Left lung (tissue), 10 donors: ENCODE data around the gene MARF1. TPM values are rescaled to one million over a fixed set of nuclear protein-coding genes. Genes with fewer than 3 reads are reported as not detected.

Experiments used
- ATAC-seq: fragments of 200-7000 bp; cut with Tn5 transposase; one replicate; pipeline ENCODE4 v1.9.1; 2020; ENCODE audit warnings: moderate library complexity
- DNase-seq, 4 donors: peaks; one replicate each; pipeline ENCODE4 v3.0.0-alpha.2; 2013 to 2020
- H3K27ac ChIP-seq, 2 donors: fragments of 200-600 bp; sonication (generic) in 1 of 2; one replicate each; pipeline versions ENCODE4 v1.5.0 to v1.8.0; 2020 to 2021
- H3K27me3 ChIP-seq, 2 donors: fragments of 200-600 bp; sonication (generic) in 1 of 2; one replicate each; pipeline versions ENCODE4 v1.5.0 to v1.8.0; 2020 to 2021
- H3K36me3 ChIP-seq, 2 donors: fragments of 200-600 bp; sonication (generic) in 1 of 2; one replicate each; pipeline versions ENCODE4 v1.5.0 to v1.8.0; 2020 to 2021
- H3K4me1 ChIP-seq, 2 donors: fragments of 200-600 bp; one replicate each; pipeline ENCODE4 v1.8.0; 2021
- H3K4me3 ChIP-seq, 2 donors: fragments of 200-600 bp; sonication (generic) in 1 of 2; one replicate each; pipeline versions ENCODE4 v1.5.0 to v1.8.0; 2020 to 2021; ENCODE audit warnings: mild to moderate bottlenecking in 1 of 2
- H3K9me3 ChIP-seq, 2 donors: fragments of 200-600 bp; sonication (generic) in 1 of 2; one replicate each; pipeline versions ENCODE4 v1.5.0 to v1.8.0; 2020 to 2021
- CTCF ChIP-seq, 2 donors: fragments of 200-600 bp; sonication (generic) in 1 of 2; IDR thresholded peaks; one replicate each; pipeline versions ENCODE4 v1.5.0 to v1.8.0; 2021; ENCODE audit warnings: antibody characterized with exemption in 2 of 2
- intact Hi-C, 2 donors: fragments of 100-400 bp; cut with DNase I; formaldehyde crosslinking; loops; one replicate each; pipeline versions ENCODE4 v1.11.2 to v1.14.2; 2022
- polyA plus RNA-seq, 6 donors: library from polyadenylated mRNA; unstranded; fragments of 120-200 nt; gene quantifications; one replicate each; pipeline ENCODE4 v1.2.1, GENCODE V29; 2013; ENCODE audit not compliant: insufficient read length in 6 of 6
- total RNA-seq, 2 donors: library from RNA; stranded (reverse); fragmentation: NEBNext Ultra II Directional; extraction: Animal tissue kit (Norgen Biotek cat#: 25700); gene quantifications; one replicate each; pipeline ENCODE4 v1.2.1, GENCODE V29; 2021
- donor health status: DM: no; HTN: yes; CAD: no.
- donor health status: DM: no; HTN: no; CAD: no.

MARF1 gene
- total and polyA plus RNA-seq, 8 donors, result 60.1 to 86.1 (median 71.0) TPM

- intact Hi-C loops, result no loop called here
- H3K36me3 ChIP-seq, result no peaks in the 10 kb centered on the region
- no peaks in the 10 kb centered on the region for H3K27me3 ChIP-seq
- no peak overlapping the region for H3K27ac ChIP-seq
- TF ChIP-seq CTCF (IDR thresholded peaks at IDR 0.05), result no peak
- H3K9me3 ChIP-seq, result no peaks in the 10 kb centered on the region
- peaks cover 0 to under 1% of the 10 kb centered on the region in 2 donors for H3K4me1 ChIP-seq
- H3K4me3 ChIP-seq, result no peak overlapping the region
- DNase-seq (no peak), ATAC-seq (no peak)
Measured at GRCh38 chr16:15566095-15566494, 76.9 kb downstream of the MARF1 start.

- no peak overlapping the region for H3K27ac ChIP-seq
- no peaks in the 10 kb centered on the region for H3K9me3 ChIP-seq
- DNase-seq (no peak), ATAC-seq (no peak)
- no peak overlapping the region for H3K4me3 ChIP-seq
- intact Hi-C loops, result no loop called here
- H3K4me1 ChIP-seq, result no peaks in the 10 kb centered on the region
- no peaks in the 10 kb centered on the region for H3K36me3 ChIP-seq
- no peaks in the 10 kb centered on the region for H3K27me3 ChIP-seq
- no peak for TF ChIP-seq CTCF (IDR thresholded peaks at IDR 0.05)
Measured at GRCh38 chr16:15564604-15565339, 78.2 kb downstream of the MARF1 start.

GRCh38 chr16:15559176-15559575 lies 83.8 kb downstream of the MARF1 start:
- ATAC-seq, result no peak
- Histone ChIP-seq H3K27me3 (no peaks in the 10 kb centered on the region), H3K27ac (no peak overlapping the region), H3K36me3 (no peaks in the 10 kb centered on the region), H3K9me3 (no peaks in the 10 kb centered on the region), H3K4me1 (no peaks in the 10 kb centered on the region), H3K4me3 (no peak overlapping the region)
- intact Hi-C loops, result no loop called here
- DNase-seq, result no peak
- no peak for TF ChIP-seq CTCF (IDR thresholded peaks at IDR 0.05)

GRCh38 chr16:15557258-15557657 lies 85.7 kb downstream of the MARF1 start:
- DNase-seq (no peak), ATAC-seq (no peak)
- Histone ChIP-seq H3K9me3 (no peaks in the 10 kb centered on the region), H3K4me1 (no peaks in the 10 kb centered on the region), H3K4me3 (no peak overlapping the region), H3K36me3 (no peaks in the 10 kb centered on the region), H3K27ac (no peak overlapping the region), H3K27me3 (no peaks in the 10 kb centered on the region)
- intact Hi-C loops, result no loop called here
- TF ChIP-seq CTCF (IDR thresholded peaks at IDR 0.05), result no peak

- Histone ChIP-seq H3K36me3 (no peaks in the 10 kb centered on the region), H3K9me3 (no peaks in the 10 kb centered on the region), H3K27ac (no peak overlapping the region), H3K4me1 (no peaks in the 10 kb centered on the region), H3K27me3 (no peaks in the 10 kb centered on the region), H3K4me3 (no peak overlapping the region)
- ATAC-seq (no peak), DNase-seq (no peak)
- no peak for TF ChIP-seq CTCF (IDR thresholded peaks at IDR 0.05)
- intact Hi-C loops, result no loop called here
Measured at GRCh38 chr16:15556130-15556529, 86.8 kb downstream of the MARF1 start.
